Measurements from ENCODE around the gene GRID1. TPM values are rescaled to one million over a fixed set of nuclear protein-coding genes. Genes with fewer than 3 reads are reported as not detected.

Gene GRID1
- polyA plus RNA-seq, 1 donor (not counting 4 experiments of a cell fraction or from before 2014, with no cell fraction given): 0.01 TPM

DNA sequence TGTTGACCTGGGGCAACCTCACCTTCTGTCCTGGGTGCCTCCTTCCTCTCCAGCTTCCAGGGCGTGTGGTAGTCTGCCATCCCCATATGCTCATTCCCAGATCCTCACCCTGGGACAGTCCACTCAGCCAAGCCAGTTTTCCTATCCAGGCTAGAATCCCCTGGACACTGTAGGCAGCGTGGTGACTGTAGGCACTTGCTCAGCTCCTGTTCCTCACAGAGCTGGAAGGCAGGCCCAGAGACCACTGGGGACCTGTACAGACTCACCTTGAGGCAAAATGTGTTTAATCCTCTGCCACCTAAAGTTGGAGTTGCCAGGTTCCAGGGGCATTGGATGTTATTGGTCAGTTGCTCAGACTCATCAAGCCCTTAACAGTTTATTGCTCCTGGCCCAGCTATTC is 2.4 kb upstream of the GRID1 start:
- no peak overlapping the region for H3K27ac ChIP-seq (ENCODE audit: control insufficient read depth, insufficient read depth, low read length)
- DNase-seq (ENCODE audit: low read depth, low spot score): no peak
- H3K9me3 ChIP-seq (ENCODE audit: control insufficient read depth, low read depth, low read length): no peaks in the 10 kb centered on the region
- no peak for TF ChIP-seq CTCF (optimal IDR thresholded peaks at IDR 0.05 in 1 of 3, IDR thresholded peaks at IDR 0.05 in 1 of 3, conservative IDR thresholded peaks at IDR 0.05 in 1 of 3; ENCODE audit: extremely low read depth in 1 of 3, insufficient read depth in 2 of 3, low read length in 3 of 3)
- no peak for TF ChIP-seq EZH2 (IDR thresholded peaks at IDR 0.05; ENCODE audit: low read length)
- no peaks in the 10 kb centered on the region for H3K36me3 ChIP-seq (ENCODE audit: control insufficient read depth in 2 of 2, extremely low read depth in 1 of 2, insufficient read depth in 2 of 2, low read length in 2 of 2)
- FAIRE-seq: no peak
- H4K20me1 ChIP-seq (ENCODE audit: control insufficient read depth, extremely low read depth, insufficient read depth, low read length): peaks cover 4% of the 10 kb centered on the region
- no peak overlapping the region for H3K9ac ChIP-seq (ENCODE audit: control insufficient read depth, extremely low read depth, insufficient read depth, low read length)
- H3K79me2 ChIP-seq (ENCODE audit: control insufficient read depth, insufficient read depth, low read length): no peaks in the 10 kb centered on the region
- H3K9me1 ChIP-seq (ENCODE audit: control insufficient read depth, extremely low read depth, insufficient read depth, low read length): no peaks in the 10 kb centered on the region
- H3K27me3 ChIP-seq (ENCODE audit: control insufficient read depth, extremely low read depth, insufficient read depth, low read length): peaks cover 61% of the 10 kb centered on the region
- no peak overlapping the region for H3K4me3 ChIP-seq (ENCODE audit: control insufficient read depth in 2 of 3, extremely low read depth in 1 of 3, insufficient read depth in 2 of 3, low read depth in 1 of 3, low read length in 3 of 3)
- H3K4me2 ChIP-seq (ENCODE audit: control insufficient read depth, extremely low read depth, insufficient read depth, low read depth, low read length): no peak overlapping the region
- H3K4me1 ChIP-seq (ENCODE audit: control insufficient read depth, extremely low read depth, insufficient read depth, low read length): no peaks in the 10 kb centered on the region
- H2AFZ ChIP-seq (ENCODE audit: control insufficient read depth, low read length): no peak overlapping the region
- dilution Hi-C loops (cut with MboI; ENCODE audit: extremely low pct_ligation_motif_present, low sequenced_read_pairs): no loop called here

DNA sequence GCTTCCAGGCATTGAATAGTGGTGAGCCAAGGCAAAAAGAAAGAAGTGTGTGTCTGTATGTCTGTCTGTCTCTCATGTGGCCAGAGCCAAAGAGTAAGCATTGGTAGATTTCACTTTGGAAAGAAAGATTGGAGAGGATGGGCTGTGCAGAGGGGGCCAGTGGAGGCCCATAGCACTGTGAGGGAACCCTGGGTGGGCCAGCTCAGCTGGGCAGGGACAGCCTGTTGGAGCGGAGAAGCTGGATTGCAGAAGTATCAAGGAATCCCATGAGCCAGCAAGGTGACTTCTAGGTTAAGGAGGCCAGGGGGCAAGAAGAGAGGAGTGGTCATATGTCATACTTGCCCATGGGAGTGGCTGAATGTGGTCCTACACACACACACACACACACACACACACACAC is 1.5 kb upstream of the GRID1 start:
- Histone ChIP-seq H3K9me3 (ENCODE audit: control insufficient read depth, low read depth, low read length) (no peaks in the 10 kb centered on the region), H2AFZ (ENCODE audit: control insufficient read depth, low read length) (no peak overlapping the region), H3K27me3 (ENCODE audit: control insufficient read depth, extremely low read depth, insufficient read depth, low read length) (peaks cover 71% of the 10 kb centered on the region), H3K4me3 (ENCODE audit: control insufficient read depth in 2 of 3, extremely low read depth in 1 of 3, insufficient read depth in 2 of 3, low read depth in 1 of 3, low read length in 3 of 3) (no peak overlapping the region), H4K20me1 (ENCODE audit: control insufficient read depth, extremely low read depth, insufficient read depth, low read length) (peaks cover 4% of the 10 kb centered on the region), H3K4me1 (ENCODE audit: control insufficient read depth, extremely low read depth, insufficient read depth, low read length) (peaks cover 4% of the 10 kb centered on the region), H3K9ac (ENCODE audit: control insufficient read depth, extremely low read depth, insufficient read depth, low read length) (no peak overlapping the region), H3K9me1 (ENCODE audit: control insufficient read depth, extremely low read depth, insufficient read depth, low read length) (no peaks in the 10 kb centered on the region), H3K27ac (ENCODE audit: control insufficient read depth, insufficient read depth, low read length) (no peak overlapping the region), H3K4me2 (ENCODE audit: control insufficient read depth, extremely low read depth, insufficient read depth, low read depth, low read length) (no peak overlapping the region), H3K36me3 (ENCODE audit: control insufficient read depth in 2 of 2, extremely low read depth in 1 of 2, insufficient read depth in 2 of 2, low read length in 2 of 2) (no peaks in the 10 kb centered on the region), H3K79me2 (ENCODE audit: control insufficient read depth, insufficient read depth, low read length) (no peaks in the 10 kb centered on the region)
- no peak for FAIRE-seq
- TF ChIP-seq EZH2 (IDR thresholded peaks at IDR 0.05; ENCODE audit: low read length) (no peak), CTCF (optimal IDR thresholded peaks at IDR 0.05 in 1 of 3, IDR thresholded peaks at IDR 0.05 in 1 of 3, conservative IDR thresholded peaks at IDR 0.05 in 1 of 3; ENCODE audit: extremely low read depth in 1 of 3, insufficient read depth in 2 of 3, low read length in 3 of 3) (no peak)
- dilution Hi-C loops (cut with MboI; ENCODE audit: extremely low pct_ligation_motif_present, low sequenced_read_pairs): no loop called here
- no peak for DNase-seq (ENCODE audit: low read depth, low spot score)
